ENCODE results near the gene ZC3H18. TPM values are rescaled to one million over a fixed set of nuclear protein-coding genes. Genes with fewer than 3 reads are reported as not detected.

Gene ZC3H18
- total RNA-seq, 1 experiment from 2014 or later = 5.9 TPM

- DNase-seq (ENCODE audit: low read depth, low spot score) = no peak
- in situ Hi-C loops (cut with HindIII; ENCODE audit: low pct_unique_long_range_greater_than_20kb, low sequenced_read_pairs) = no loop called here
Observed at GRCh38 chr16:88566158-88566557, 4.0 kb upstream of the ZC3H18 start.

GRCh38 chr16:88568710-88569613, 1.2 kb upstream of the ZC3H18 start:
- in situ Hi-C loops (cut with HindIII; ENCODE audit: low pct_unique_long_range_greater_than_20kb, low sequenced_read_pairs) = no loop called here
- DNase-seq (ENCODE audit: low read depth, low spot score) = no peak

GRCh38 chr16:88569614-88569984, 604 bp upstream of the ZC3H18 start:
- no peak for DNase-seq (ENCODE audit: low read depth, low spot score)
- in situ Hi-C loops (cut with HindIII; ENCODE audit: low pct_unique_long_range_greater_than_20kb, low sequenced_read_pairs) = no loop called here

- in situ Hi-C loops (cut with HindIII; ENCODE audit: low pct_unique_long_range_greater_than_20kb, low sequenced_read_pairs) = no loop called here
- DNase-seq (ENCODE audit: low read depth, low spot score) = no peak
Observed at GRCh38 chr16:88570691-88571092, 489 bp downstream of the ZC3H18 start.

GRCh38 chr16:88575251-88575650, 5.0 kb downstream of the ZC3H18 start:
- no peak for DNase-seq (ENCODE audit: low read depth, low spot score)
- in situ Hi-C loops (cut with HindIII; ENCODE audit: low pct_unique_long_range_greater_than_20kb, low sequenced_read_pairs) = no loop called here

- in situ Hi-C loops (cut with HindIII; ENCODE audit: low pct_unique_long_range_greater_than_20kb, low sequenced_read_pairs) = no loop called here
- no peak for DNase-seq (ENCODE audit: low read depth, low spot score)
Observed at GRCh38 chr16:88576307-88576706, 6.1 kb downstream of the ZC3H18 start.

- in situ Hi-C loops (cut with HindIII; ENCODE audit: low pct_unique_long_range_greater_than_20kb, low sequenced_read_pairs) = no loop called here
- DNase-seq (ENCODE audit: low read depth, low spot score) = no peak
Observed at GRCh38 chr16:88577166-88577565, 7.0 kb downstream of the ZC3H18 start.

- no peak for DNase-seq (ENCODE audit: low read depth, low spot score)
- in situ Hi-C loops (cut with HindIII; ENCODE audit: low pct_unique_long_range_greater_than_20kb, low sequenced_read_pairs) = no loop called here
Observed at GRCh38 chr16:88578446-88579313, 8.5 kb downstream of the ZC3H18 start.

GRCh38 chr16:88580371-88580770, 10.2 kb downstream of the ZC3H18 start:
- in situ Hi-C loops (cut with HindIII; ENCODE audit: low pct_unique_long_range_greater_than_20kb, low sequenced_read_pairs) = no loop called here
- DNase-seq (ENCODE audit: low read depth, low spot score) = no peak

GRCh38 chr16:88581033-88581432, 10.8 kb downstream of the ZC3H18 start:
- in situ Hi-C loops (cut with HindIII; ENCODE audit: low pct_unique_long_range_greater_than_20kb, low sequenced_read_pairs) = no loop called here

GRCh38 chr16:88582912-88583575, 12.8 kb downstream of the ZC3H18 start:
- in situ Hi-C loops (cut with HindIII; ENCODE audit: low pct_unique_long_range_greater_than_20kb, low sequenced_read_pairs) = no loop called here

More at GRCh38 chr16:88581033-88581432, 10.8 kb downstream of the ZC3H18 start:
- no peak for DNase-seq (ENCODE audit: low read depth, low spot score)

GRCh38 chr16:88584676-88585075, 14.5 kb downstream of the ZC3H18 start:
- in situ Hi-C loops (cut with HindIII; ENCODE audit: low pct_unique_long_range_greater_than_20kb, low sequenced_read_pairs) = no loop called here
- DNase-seq (ENCODE audit: low read depth, low spot score) = no peak

More at GRCh38 chr16:88582912-88583575, 12.8 kb downstream of the ZC3H18 start:
- no peak for DNase-seq (ENCODE audit: low read depth, low spot score)

- no peak for DNase-seq (ENCODE audit: low read depth, low spot score)
- in situ Hi-C loops (cut with HindIII; ENCODE audit: low pct_unique_long_range_greater_than_20kb, low sequenced_read_pairs) = no loop called here
Observed at GRCh38 chr16:88585269-88585668, 15.1 kb downstream of the ZC3H18 start.

GRCh38 chr16:88585927-88586581, 15.9 kb downstream of the ZC3H18 start:
- DNase-seq (ENCODE audit: low read depth, low spot score) = no peak
- in situ Hi-C loops (cut with HindIII; ENCODE audit: low pct_unique_long_range_greater_than_20kb, low sequenced_read_pairs) = no loop called here

GRCh38 chr16:88588148-88588547, 17.9 kb downstream of the ZC3H18 start:
- DNase-seq (ENCODE audit: low read depth, low spot score) = no peak
- in situ Hi-C loops (cut with HindIII; ENCODE audit: low pct_unique_long_range_greater_than_20kb, low sequenced_read_pairs) = no loop called here

- no peak for DNase-seq (ENCODE audit: low read depth, low spot score)
- in situ Hi-C loops (cut with HindIII; ENCODE audit: low pct_unique_long_range_greater_than_20kb, low sequenced_read_pairs) = no loop called here
Observed at GRCh38 chr16:88588754-88589153, 18.6 kb downstream of the ZC3H18 start.

- no peak for DNase-seq (ENCODE audit: low read depth, low spot score)
- in situ Hi-C loops (cut with HindIII; ENCODE audit: low pct_unique_long_range_greater_than_20kb, low sequenced_read_pairs) = no loop called here
Observed at GRCh38 chr16:88589441-88589840, 19.2 kb downstream of the ZC3H18 start.
